H1 (cell line): ENCODE data around the gene MGST3.

Source experiments
- ATF2 ChIP-seq: IDR thresholded peaks from 2 replicates; pipeline ENCODE4 v1.6.1; 2012; ENCODE audit warnings: low read length, inconsistent platforms
- ATF3 ChIP-seq: IDR thresholded peaks from 2 replicates; pipeline ENCODE4 v1.6.1; 2011; ENCODE audit warnings: low read depth, mild to moderate bottlenecking, low read length; ENCODE audit not compliant: insufficient read depth
- CEBPB ChIP-seq: IDR thresholded peaks from 2 replicates; pipeline ENCODE4 v1.6.1; 2012; ENCODE audit warnings: low read depth, low read length
- CREB1 ChIP-seq: IDR thresholded peaks from 2 replicates; pipeline ENCODE4 v1.6.1; 2012; ENCODE audit warnings: inconsistent platforms
- E2F6 ChIP-seq: IDR thresholded peaks from 2 replicates; pipeline ENCODE4 v1.6.1; 2012; ENCODE audit warnings: inconsistent platforms
- EP300 ChIP-seq, 2 experiments: IDR thresholded peaks; 1 replicate in 1 of 2; 2 replicates in 1 of 2; pipeline ENCODE4 v1.6.1; 2011 to 2012; ENCODE audit warnings: low read depth in 2 of 2, low read length in 2 of 2, mild to moderate bottlenecking in 2 of 2, borderline replicate concordance in 1 of 2, inconsistent platforms in 1 of 2, moderate library complexity in 1 of 2
- FOSL1 ChIP-seq: IDR thresholded peaks from 2 replicates; pipeline ENCODE4 v1.6.1; 2011; ENCODE audit warnings: mild to moderate bottlenecking, low read depth, low read length, moderate library complexity; ENCODE audit not compliant: insufficient read depth
- JUND ChIP-seq: IDR thresholded peaks from 2 replicates; pipeline ENCODE4 v1.6.1; 2011; ENCODE audit warnings: mild to moderate bottlenecking, improper control_type of control experiment, low read length
- NRF1 ChIP-seq: IDR thresholded peaks from 2 replicates; pipeline ENCODE4 v1.6.1; 2011; ENCODE audit warnings: mild to moderate bottlenecking, low read depth, low read length, improper control_type of control experiment
- RAD21 ChIP-seq, 2 experiments: IDR thresholded peaks in 1 of 2; conservative IDR thresholded peaks in 1 of 2; 2 replicates each; pipeline ENCODE4 v1.6.1; 2011; ENCODE audit warnings: low read depth in 2 of 2, low read length in 2 of 2, improper control_type of control experiment in 1 of 2, inconsistent platforms in 1 of 2, mild to moderate bottlenecking in 1 of 2, moderate library complexity in 1 of 2
- SP1 ChIP-seq: IDR thresholded peaks from 2 replicates; pipeline ENCODE4 v1.6.1; 2011; ENCODE audit warnings: low read depth, low read length
- SUZ12 ChIP-seq: fragments of 200-600 bp; sonication (generic); IDR thresholded peaks from 2 replicates; pipeline ENCODE4 v1.6.1; 2012; ENCODE audit warnings: mild to moderate bottlenecking, inconsistent platforms, low read length, moderate library complexity, mixed read lengths
- TF ChIP-seq, protein P1 (sequence below), 3 experiments: IDR thresholded peaks; 1 replicate in 2 of 3; 2 replicates in 1 of 3; pipeline versions ENCODE4 v1.5.1 to v1.6.1; 2011; ENCODE audit warnings: low read length in 3 of 3, mild to moderate bottlenecking in 3 of 3, inconsistent platforms in 2 of 3, low read depth in 1 of 3, moderate library complexity in 1 of 3; ENCODE audit not compliant: insufficient read depth in 1 of 3; ENCODE audit errors: control extremely low read depth in 1 of 3
- TF ChIP-seq, protein P2 (sequence below): IDR thresholded peaks from 2 replicates; pipeline ENCODE4 v1.6.1; 2012; ENCODE audit warnings: inconsistent platforms

- TF ChIP-seq, protein P1, sequence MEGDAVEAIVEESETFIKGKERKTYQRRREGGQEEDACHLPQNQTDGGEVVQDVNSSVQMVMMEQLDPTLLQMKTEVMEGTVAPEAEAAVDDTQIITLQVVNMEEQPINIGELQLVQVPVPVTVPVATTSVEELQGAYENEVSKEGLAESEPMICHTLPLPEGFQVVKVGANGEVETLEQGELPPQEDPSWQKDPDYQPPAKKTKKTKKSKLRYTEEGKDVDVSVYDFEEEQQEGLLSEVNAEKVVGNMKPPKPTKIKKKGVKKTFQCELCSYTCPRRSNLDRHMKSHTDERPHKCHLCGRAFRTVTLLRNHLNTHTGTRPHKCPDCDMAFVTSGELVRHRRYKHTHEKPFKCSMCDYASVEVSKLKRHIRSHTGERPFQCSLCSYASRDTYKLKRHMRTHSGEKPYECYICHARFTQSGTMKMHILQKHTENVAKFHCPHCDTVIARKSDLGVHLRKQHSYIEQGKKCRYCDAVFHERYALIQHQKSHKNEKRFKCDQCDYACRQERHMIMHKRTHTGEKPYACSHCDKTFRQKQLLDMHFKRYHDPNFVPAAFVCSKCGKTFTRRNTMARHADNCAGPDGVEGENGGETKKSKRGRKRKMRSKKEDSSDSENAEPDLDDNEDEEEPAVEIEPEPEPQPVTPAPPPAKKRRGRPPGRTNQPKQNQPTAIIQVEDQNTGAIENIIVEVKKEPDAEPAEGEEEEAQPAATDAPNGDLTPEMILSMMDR (IDR thresholded peaks at IDR 0.05; ENCODE audit: control extremely low read depth in 1 of 3, insufficient read depth in 1 of 3, low read depth in 1 of 3, low read length in 3 of 3) = no peak
- TF ChIP-seq NRF1 = no peak
- no peak for TF ChIP-seq FOSL1
- TF ChIP-seq E2F6 = no peak
- TF ChIP-seq RAD21 (IDR thresholded peaks at IDR 0.05 in 1 of 2, conservative IDR thresholded peaks at IDR 0.05 in 1 of 2; ENCODE audit: low read depth in 2 of 2, low read length in 2 of 2) = no peak
- TF ChIP-seq CEBPB = no peak
- TF ChIP-seq, protein P2, sequence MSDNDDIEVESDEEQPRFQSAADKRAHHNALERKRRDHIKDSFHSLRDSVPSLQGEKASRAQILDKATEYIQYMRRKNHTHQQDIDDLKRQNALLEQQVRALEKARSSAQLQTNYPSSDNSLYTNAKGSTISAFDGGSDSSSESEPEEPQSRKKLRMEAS = no peak
- no peak for TF ChIP-seq EP300 (IDR thresholded peaks at IDR 0.05; ENCODE audit: borderline replicate concordance in 1 of 2, low read depth in 2 of 2, low read length in 2 of 2)
- no peak for TF ChIP-seq ATF2
- no peak for TF ChIP-seq CREB1
- TF ChIP-seq SUZ12 = no peak
- TF ChIP-seq JUND = no peak
- TF ChIP-seq ATF3 = no peak
- TF ChIP-seq SP1 = no peak
These were observed 10.4 kb downstream of the MGST3 start for GRCh38 chr1:165641231-165641987.
